ENCODE measurements around the gene NKAPL.
A peak's percentile ranks its signal among the peaks of the same experiment; 100 is the strongest.

Gene NKAPL

DNA sequence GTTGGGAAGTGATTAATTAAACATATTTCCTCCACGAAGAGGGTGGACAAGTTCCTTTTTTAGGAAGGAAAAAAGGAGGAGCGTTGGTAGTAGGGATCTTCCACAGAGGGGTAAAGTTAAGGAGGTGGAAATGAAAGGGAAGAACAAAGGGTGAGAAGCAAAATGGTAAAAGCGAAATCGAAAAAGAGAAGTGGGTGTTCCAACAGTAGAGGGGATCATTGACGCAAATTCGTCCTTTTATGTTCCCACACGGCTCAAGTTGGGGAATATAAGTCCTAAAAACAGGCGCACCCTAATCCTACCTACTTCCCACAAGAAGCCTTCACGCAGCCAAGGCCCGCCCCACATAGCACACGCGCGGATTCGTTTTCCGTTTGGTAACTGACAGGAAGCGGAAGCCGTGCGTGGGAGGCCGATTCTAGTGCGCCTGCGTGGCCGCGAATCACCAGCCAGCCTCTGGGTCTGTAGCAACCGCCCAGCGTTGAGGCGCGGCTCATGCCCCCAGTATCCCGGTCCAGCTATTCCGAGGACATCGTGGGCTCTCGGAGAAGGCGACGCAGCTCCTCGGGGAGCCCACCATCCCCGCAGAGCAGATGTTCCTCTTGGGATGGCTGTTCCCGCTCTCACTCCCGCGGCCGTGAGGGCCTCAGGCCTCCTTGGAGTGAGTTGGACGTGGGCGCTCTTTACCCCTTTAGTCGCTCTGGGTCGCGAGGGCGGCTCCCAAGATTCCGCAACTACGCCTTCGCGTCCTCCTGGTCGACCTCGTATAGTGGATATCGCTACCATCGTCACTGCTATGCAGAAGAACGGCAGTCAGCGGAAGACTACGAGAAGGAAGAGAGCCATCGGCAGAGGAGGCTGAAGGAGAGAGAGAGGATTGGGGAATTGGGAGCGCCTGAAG lies at the start of gene NKAPL:
Gene NKAPL (plus strand): TSS at position 421 of the 901 bp plus-strand sequence. CDS start 75 bp downstream, at position 496.
- no peak for DNase-seq (ENCODE audit: low read depth, low spot score)

DNA sequence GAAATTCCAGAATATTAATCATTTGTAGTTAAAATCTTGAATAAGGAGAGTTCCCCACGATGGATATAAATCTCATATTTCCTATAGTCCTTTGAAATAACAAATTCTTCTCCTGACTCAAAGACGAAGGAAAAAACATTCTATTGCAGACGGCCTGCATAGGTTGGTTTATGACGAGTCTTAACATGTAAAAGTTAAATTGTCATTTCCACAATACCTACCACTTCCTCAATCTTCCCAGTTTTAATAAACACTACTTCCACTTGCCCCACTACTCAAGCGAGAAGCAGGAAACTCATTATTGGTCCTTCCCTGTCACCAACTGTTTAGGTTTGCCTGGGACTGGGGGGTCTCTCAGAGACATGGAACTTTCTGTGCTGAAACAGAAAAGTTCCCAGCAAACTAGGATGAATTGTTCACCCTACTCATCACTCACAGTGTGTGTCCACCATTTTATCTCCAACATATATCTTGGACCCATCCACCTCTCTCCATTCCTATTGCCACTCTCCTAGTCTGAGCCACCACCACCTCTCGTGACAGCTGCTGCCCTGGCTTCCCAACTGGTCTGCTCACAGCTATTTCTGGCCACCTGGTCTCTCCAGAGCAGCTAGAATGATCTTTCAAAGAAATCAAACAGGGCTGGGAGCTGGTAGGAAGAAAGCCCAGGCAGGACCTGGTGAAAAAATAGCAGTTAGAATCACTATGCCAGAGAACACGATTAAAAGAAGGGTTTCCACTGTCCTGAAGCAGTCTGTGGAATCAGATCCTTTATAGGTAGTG lies 49.2 kb upstream of the NKAPL start:
- DNase-seq (ENCODE audit: low read depth, low spot score) = no peak

DNA sequence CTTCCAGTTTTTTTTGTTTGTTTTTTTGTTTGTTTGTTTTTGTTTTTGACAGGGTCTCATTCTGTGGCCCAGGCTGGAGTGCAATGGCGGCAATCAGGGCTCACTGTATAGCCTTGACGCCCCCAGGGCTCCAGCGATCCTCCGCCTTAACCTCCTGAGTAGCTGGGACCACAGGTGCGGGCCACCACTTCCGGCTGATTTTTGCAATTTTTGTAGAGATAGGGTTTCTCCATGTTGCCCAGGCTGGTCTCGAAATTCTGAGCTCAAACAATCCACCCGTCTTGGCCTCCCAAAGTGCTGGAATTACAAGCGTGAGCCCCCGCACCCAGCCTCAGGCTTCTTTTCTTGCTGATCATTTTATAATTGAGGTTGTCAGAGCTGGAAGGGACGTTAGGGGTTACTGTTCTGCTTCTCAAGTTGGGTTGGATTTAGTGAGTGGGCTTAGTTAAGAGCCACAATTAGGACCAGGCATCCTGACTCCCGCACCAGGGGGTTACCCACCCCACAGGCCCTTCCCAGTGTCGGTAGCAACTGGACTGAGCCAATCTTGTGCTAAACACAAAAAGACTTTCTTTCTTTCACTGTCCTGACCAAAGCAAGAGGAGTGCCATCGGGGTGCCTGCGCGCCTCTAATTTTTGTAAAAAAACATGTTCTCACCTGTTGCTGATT lies 47.1 kb upstream of the NKAPL start:
- peak; percentile 58 for DNase-seq (ENCODE audit: low read depth, low spot score)

DNA sequence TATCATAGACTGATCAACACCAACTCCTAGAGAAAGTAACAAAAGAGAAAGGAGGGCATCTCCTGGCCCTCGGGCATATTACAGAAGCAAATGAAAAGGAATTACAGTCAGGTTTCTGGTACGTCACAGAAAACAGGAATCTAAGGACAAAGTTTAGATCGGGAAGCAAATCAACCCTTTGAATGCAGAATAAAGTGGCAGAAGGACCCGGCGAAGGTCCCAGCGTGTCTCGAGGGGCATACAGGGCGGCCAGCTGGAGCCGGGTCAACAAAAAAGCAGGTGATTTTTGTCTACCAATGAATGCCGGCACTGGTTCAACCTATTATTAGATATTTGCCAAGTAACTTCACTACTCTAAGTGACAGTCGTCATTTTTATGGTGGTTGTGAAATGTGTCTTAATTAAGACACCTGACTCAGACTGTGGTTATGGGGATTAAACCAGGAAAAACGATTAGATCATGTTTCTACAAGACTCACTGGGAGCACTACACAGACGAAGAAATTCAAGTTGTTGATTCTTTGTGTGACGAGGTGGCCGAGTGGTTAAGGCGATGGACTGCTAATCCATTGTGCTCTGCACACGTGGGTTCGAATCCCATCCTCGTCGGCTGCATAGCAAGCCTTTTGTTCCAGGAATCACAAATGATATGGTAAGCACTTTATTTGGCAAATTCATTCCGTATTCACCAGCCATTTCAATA lies 46.4 kb upstream of the NKAPL start:
- peak; percentile 80 for DNase-seq (ENCODE audit: low read depth, low spot score)

DNA sequence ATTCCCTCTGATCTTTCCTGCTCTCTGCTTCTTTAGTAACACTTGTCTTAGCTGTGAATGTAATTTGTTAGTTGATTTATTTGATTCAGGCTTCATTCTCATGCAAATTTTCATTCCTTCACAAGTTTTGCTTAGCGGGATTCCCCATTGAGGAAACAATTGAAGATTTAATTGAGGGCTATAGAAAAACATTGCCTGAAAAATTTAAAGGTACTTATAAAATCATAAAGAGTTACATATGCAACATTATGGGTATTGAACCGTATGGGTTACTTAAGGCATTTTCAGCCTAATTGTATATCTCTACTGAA lies 45.9 kb upstream of the NKAPL start:
- DNase-seq (ENCODE audit: low read depth, low spot score) = no peak

DNA sequence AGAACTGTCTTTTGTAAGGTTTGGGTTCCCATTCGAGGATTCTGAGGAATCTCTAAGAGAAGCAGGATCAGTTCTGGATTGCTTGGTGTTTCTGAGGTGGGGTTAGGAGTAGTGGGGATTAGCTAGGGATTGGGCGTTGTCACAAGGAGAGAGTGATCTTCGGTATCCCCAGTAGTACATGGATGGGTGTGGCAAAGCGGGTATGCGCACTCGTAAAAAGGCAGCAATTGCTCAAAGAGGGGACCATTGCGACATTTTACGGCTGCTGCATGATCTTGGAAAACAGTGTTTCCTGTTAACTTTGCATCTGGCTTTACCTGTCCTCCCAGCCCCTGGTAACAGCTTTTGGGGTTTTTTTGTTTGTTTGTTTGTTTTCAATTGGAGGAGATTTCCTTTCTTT lies 43.7 kb upstream of the NKAPL start:
- DNase-seq (ENCODE audit: low read depth, low spot score) = no peak

DNA sequence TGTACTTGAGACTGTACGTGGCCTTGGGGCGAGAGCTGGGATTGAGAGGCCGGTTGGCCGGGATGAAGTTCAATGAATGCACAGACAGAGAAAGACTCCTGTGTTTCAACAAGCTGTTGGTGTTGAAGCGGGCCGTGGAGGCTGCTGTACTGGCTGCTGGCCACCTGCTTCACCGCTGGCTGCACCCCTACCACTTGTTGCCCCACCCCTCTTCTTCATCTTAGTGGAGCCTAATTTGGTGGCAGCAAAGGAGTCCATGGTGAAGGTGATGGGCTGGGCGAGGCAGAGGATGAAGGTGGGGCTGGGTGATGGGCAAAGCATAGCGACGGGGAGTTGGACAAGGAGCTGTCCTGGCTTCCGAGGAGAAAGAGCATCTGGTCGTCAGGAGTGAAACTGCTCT lies 41.2 kb upstream of the NKAPL start:
- no peak for DNase-seq (ENCODE audit: low read depth, low spot score)

DNA sequence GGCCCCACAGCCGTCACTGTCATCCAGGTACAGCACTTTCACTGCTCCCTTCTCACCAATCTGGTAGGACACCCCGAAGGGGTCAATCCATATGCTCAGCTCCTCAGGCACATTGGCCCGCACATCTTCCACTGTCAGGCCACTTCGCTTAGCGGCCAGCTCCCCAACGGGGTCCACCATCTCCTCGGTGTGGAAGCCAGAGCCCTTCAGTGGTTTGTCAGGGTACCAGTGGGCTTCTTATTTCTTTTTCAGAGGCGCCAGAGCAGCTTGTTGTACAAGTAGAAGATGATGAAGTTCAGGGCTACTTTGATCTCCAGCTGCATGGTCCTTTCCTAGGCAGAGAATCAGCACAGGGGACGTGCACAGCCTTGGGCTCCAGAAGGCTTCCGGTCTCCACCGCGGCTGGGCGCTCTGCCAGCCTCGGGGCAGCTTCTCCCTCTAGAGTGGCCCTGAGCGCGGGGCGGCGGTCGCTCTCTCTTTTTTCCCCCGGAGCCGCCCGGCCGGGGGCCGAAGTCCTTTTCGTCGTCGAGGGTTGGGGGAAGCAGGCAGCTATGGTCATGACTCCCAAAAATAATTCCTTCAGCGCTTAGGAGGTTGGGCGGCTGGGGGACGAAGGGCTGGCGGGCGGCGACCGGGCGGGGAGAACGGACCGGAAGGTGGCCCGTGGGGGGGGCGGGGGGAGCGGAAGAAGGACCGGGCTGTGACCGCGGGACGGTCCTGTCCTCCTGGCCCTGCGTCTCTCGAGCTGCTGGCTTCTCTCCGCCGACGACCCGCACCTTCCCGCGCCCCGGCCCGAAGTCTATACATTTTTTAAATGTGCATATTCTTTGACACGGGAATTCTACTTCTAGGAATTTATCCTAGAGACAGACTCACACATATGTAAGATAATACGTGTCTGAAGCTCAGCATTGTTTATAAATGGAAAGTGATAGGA lies 40.5 kb upstream of the NKAPL start:
- peak; percentile 62 for DNase-seq (ENCODE audit: low read depth, low spot score)

DNA sequence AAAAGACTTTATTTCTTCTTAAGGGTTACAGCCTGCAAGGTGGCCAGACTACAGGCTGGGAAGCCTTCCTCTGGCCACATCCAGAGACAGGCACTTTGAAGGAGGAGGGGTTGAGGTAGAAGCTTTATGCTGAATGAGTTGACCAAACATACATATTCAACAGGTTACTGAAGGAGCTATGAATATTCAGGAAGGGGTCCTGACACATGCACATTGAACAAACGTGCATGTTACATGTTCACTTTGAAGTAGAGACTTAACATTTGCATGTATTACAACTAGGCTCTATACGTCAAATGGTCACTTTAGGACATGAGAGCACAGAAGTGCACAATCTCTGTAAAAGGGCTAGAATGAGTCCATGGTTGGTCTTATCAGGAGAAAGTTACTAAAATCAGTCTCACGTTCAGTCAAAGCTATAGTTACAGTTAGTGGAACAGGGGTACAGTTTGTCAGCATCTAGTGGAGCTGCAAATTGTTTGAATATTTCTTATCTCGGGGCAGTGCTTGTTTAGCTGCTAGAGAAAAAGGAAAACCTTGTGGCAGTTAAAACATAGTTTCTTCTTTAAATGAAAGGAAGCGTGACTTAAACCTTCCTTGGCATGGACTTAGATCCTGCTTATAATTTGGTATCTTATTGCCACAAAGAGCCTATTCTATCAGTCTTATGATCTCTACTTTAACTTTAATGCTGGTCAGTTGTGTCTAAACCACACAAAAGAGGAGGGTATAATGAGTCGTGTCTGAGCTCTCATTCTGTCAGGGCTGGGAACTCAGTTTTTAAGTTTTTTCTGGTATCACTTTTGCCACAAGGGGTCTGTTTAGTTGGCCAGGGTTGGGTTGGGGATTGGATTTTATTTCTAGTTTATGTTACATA lies 38.6 kb upstream of the NKAPL start:
- no peak for DNase-seq (ENCODE audit: low read depth, low spot score)

DNA sequence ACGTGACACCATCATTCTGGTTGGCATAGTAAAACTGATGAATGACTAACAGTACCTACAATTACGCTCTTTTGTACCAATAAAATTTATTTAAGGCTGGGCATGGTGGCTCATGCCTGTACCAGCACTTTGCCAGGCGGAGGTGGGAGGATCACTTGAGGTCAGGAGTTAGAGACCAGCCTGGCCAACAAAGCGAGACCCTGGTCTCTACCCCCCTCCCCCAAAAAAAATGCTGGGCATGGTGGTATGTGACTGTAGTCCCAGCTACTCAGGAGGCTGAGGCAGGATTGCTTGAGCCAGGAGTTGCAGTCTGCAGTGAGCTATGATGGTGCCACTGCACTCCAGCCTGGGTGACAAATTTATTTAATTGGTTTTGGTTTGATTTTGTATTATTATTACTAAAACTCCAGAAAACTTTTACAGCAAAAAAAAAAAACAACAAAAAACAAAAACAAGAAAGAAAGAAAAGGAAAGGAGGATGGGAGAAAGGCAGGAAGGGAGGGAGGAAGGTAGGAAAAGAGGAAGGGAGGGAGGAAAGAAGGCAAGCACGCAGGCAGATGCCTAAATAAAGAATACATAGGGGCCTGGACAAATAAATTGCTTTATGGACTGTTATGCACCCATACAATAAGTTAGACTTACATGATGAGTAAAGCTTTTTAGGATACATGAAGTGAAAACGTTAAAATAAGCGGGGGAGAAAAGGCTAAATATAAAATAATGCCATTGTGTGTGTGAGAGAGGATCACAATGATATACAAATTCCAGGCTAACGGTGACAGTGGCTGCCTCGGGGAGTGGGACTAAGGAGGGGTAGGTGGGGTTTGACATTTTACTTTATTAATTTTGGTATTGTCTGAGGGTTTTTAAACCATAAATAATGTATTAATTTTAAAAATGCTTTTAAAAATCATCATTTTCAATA lies 34.7 kb upstream of the NKAPL start:
- DNase-seq (ENCODE audit: low read depth, low spot score) = no peak

DNA sequence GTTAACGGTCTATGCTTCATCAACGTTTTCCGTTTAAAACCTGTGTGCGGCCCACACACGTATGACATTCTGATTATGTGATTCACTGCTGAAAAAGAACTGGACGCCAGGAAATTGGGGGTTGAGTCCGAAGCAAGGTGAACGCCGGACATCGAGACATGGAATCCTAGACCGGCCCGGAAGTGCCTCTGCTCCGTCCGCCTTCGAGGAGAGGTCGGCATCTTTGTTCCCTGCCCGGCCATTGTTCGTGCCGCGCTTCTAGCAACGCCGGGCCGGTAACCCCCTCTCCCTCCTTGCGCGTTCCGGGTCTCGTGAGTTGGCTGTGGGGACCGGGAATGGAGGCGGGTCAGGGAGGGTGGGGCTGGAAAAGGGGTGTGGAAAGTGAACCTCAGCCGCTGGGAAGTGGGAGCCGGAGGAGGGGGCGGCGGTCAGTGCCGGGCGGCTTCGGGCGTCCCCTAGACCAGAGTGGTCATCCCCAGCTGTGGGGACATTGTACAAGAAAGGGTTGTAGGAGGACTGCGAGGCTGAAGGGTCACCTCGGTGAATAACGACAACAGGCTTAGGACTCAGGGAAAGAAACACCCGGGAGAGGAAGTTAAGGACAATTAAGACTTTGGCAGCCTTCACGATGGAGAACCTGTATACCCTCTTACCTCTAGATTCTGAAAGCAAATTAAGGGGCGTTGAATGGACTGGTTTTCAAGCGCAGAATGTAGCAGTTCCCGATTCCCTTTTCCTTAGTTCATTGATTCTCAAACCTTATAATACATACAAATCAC lies 33.9 kb upstream of the NKAPL start, which contains the start of gene ZSCAN9:
Gene ZSCAN9 (plus strand): TSS at position 220 of the 779 bp plus-strand sequence. CDS start 1,810 bp downstream, outside the sequence.
- DNase-seq (ENCODE audit: low read depth, low spot score) = peak; percentile 81

DNA sequence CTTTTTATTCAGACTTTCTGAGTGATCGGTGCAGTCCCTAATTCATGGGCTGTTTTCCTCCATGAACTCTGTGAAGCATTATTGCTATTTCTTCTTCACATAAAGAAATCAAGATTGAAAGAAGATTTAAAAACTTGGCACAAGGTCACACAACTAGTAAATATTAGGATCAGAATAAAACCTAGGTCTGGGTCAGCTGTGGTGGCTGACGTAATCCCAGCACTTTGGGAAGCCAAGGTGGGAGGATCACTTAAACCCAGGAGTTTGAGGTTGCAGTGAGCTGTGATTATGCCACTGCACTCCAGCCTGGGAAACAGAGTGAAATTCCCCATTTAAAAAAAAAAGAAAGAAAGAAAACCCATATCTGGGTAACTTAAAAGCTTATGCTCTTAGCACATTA lies 32.6 kb upstream of the NKAPL start:
- DNase-seq (ENCODE audit: low read depth, low spot score) = no peak

DNA sequence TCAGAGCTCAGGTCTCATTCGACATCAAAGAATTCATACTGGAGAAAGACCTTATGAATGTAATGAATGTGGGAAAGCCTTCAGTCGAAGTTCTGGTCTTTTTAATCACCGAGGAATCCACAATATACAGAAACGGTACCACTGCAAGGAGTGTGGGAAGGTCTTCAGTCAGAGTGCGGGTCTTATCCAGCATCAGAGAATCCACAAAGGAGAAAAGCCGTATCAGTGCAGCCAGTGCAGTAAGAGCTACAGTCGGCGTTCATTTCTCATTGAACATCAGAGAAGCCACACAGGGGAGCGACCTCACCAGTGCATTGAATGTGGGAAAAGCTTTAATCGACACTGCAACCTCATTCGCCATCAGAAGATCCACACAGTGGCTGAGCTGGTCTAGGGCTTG lies 26.3 kb upstream of the NKAPL start:
- DNase-seq (ENCODE audit: low read depth, low spot score) = no peak

DNA sequence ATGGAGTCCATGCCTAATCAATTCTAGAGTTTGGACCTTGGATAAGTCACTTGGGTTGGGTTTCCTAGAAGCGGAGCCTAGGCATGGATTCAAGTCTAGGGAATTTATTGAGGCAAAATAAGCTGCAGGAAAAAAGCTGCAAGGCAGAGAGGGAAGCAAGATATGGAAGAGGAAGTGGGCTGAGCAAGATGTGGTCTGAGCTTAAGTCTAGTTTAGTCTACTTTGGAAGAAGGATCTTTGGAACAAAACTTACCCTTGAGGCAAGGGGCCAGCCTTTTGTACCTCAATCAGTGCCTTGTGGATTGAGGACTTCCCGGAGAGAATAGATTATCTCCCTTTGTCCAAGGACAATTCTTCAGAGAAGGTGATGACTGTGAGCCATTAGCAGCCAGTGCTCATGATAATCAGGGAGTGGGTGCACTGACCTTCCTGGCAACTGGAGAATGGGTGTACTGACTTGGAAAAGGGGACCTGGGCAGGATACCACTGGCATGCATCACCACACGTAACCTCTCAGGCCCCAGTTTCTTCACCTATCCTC lies 23.1 kb upstream of the NKAPL start:
- DNase-seq (ENCODE audit: low read depth, low spot score) = peak; percentile 23

DNA sequence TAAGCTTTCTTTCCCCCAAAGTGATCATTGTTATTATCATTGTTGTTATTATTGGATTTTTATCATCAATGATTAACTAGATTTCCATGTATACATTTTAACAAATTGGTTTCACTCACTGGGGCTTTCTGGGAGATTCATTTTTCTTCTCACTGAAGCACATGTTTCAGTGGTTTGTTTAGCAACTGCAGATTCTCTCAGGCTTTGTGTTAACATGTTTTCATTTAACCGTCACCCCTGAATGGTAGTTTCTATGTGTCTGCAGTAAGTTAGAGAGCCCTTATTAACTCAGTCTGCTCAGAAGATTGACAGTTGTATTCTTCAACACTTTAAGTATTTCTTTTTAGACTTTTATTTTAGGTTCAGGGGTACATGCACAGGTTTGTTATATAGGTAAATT lies 19.5 kb upstream of the NKAPL start:
- no peak for DNase-seq (ENCODE audit: low read depth, low spot score)

DNA sequence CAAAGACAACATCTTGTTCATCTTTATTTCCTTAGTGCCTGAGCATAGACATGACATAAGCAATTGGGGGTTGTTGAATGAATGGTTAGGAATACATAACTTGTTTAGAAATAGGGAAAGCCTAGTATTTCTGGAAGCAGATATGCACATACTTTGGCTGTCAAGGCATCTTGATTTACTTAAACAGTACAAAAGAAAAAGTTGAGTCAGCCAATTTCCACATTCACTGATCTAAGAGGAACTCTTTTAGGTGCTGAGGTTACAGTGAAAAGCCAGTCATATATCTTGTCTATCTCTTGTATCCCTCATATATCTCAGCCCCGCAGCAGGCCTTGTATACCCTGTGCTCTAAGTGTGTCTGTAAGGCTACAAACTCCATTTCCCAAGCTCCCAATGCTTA lies 18.6 kb upstream of the NKAPL start:
- DNase-seq (ENCODE audit: low read depth, low spot score) = no peak

DNA sequence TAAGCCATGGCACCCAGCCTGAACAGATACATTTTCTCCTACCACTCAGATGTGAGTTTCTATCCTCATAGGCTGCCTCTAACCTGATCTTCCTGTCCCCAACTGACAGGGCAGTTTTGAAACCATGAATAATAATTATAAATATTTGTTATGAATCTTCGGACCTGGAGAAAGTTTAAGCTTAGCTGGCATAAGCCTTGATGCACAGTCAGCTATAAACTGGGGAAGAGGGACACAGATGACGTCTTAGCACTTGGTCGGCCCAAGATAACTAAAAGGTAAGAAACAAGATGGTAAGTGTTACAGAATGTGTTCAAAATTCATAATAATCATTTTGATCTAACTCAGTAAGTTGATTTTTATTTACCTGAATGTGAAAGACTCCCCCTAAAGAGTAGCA lies 15.2 kb upstream of the NKAPL start:
- no peak for DNase-seq (ENCODE audit: low read depth, low spot score)
